GM18505 (cell line): ENCODE data around the gene ZMYND8.
A peak's percentile ranks its signal among the peaks of the same experiment; 100 is the strongest.

Experiments
- ATAC-seq: cut with Tn5 transposase; IDR thresholded peaks from one replicate; pipeline ENCODE4 v1.9.1; 2021; ENCODE audit not compliant: unreplicated experiment
- POLR2A ChIP-seq: IDR thresholded peaks from 4 replicates; pipeline ENCODE4 v1.6.1; 2011; ENCODE audit warnings: borderline replicate concordance; ENCODE audit not compliant: insufficient read depth, insufficient read length; ENCODE audit errors: extremely low read depth

The ZMYND8 gene

GRCh38 chr20:47362361-47363219 is 6.1 kb upstream of the ZMYND8 start:
- no peak for ATAC-seq

GRCh38 chr20:47361057-47361915 is 4.8 kb upstream of the ZMYND8 start:
- ATAC-seq: no peak
- no peak for TF ChIP-seq POLR2A

More at GRCh38 chr20:47362361-47363219, 6.1 kb upstream of the ZMYND8 start:
- TF ChIP-seq POLR2A: no peak

DNA sequence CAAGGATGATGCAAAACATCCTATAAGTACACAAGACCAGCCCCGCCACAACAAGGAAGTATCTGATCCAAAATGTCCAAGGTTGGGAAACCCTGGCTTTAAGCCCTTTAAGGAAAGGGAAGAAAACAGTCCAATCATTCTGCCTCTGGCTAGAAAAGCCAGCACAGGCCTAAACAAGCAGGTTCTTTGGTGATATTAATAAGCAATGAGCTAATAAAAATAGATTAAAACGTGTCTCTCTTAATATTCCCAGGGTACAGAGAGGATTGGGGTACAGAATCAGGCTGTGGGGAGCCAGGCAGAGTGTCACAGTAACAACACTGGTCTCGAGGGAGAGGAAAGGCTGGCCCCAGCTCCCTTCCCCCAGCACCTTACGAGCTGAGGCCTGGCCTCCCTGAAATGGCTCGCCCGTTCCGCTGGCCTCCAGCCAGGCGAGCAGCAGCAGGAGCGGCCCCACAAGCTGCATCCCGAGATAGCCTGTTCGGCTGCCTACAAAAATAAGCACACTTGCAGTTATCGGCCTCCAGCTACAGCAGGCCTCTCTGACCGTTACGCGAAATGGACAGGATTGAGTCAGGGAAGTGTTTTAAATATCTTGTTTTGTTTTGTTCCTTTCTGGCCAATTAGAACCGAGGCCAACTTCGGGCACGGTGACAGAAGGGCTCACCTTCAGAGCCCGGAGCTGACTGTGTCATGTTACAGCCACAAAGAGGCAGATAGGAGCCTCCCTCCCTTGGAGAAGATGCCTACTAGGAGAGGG is 4.0 kb upstream of the ZMYND8 start:
- ATAC-seq: no peak
- peak; percentile 71 for TF ChIP-seq POLR2A

DNA sequence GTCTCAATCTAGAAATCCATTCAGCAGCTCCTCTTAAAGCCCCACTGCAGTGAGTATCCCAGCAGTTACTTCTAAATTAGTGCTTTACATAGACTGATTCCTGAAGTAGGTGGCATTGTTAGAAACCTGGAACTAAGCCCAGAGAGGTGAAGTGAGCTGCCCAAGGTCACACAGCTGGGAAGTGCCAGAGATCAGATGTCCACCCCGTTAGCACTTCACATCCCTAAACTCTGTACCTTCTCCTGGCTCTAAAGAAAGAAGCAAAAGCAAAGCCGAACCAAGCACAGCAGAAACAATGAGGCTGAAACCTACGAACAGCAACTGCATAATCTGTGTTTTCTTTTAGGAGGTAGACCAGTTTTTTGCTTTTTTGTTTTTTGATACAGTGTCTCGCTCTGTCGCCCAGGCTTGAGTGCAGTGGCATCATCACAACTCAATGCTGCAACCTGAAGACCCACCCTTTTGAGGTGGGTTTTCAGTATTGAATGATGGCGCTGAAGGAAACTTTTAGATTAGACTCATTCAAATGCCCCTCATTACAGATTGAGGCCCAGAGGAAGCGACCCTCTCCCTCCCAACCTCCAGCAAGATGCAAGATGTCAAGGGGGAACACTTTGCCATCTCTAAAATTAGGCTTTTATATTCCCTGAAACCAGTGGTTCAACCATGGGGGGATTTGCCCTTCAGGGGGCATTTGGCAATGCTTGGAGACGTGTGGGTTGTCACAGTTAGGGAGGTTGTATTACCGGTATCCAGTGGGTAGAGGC is 3.2 kb upstream of the ZMYND8 start:
- ATAC-seq: no peak
- TF ChIP-seq POLR2A: no peak

DNA sequence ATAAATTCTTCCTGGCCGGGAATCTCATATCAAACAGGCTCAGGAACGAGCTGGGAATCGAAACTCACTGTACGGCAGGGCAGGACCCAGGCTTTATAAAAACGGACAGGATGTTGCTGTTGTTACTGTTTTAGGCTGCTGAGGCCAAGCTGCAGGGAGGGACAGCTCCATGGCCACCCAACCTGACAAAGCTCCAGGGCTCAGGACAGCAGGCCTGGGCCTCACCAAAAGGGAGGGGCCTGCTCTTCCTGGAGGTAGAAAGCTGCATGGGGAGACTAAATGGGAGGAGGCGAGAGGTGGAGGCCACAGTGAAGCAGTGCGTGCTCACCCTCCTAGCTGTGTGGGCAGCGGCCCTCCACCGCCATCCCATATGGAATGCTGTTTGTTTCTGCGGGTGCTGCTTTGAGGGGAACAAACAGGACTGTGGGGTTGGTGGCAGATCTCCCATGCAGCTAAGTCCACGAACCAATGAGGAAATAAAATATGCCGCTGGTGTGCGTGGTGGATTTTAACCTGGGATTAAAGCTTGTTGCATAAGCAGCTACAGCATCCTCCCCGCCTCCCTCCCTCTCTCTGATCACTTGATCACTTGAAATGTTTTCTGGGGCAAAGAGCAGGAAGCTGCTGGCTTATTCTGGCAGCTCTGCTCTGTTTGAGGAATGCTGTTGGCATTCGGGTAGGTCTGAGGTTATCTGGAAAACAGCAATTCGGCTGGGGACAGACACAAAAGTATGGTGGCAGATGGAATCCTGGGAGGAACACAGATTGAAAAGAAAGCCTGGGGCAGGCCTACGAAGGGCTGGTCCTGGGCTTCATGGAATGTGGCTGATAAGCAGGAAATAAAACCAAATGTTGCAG is 2.4 kb upstream of the ZMYND8 start:
- no peak for TF ChIP-seq POLR2A
- ATAC-seq: no peak

DNA sequence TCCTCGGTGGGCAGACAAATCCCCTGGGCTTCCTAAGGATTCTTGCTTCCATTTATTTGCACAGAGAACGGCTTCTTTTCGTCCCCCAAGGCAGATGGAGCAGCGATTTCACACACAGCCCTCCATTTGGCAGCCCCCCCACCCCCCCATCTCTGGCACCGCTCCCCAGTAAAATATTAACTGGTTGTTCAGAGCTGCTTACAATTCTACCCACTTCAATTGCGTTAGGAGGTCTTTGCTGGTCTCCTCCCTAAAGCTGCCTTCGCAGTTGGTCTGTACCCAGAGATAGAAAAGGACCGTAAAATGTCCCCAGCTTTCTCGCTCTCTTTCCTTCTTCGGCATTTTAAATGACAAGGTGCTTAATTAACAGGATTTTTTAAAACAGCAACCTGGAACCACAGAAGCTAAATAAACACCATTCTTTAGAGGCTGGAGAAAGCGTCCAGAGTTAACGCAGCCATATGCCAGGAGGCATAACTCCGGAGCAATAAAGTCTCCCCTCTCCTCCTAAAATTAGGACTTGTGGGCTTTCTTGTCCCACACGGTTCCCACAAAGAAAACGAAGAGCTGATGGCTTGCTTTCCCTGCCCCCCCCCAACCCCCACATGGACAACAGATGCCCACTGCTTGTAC is 1.7 kb upstream of the ZMYND8 start:
- TF ChIP-seq POLR2A: no peak
- ATAC-seq: no peak

DNA sequence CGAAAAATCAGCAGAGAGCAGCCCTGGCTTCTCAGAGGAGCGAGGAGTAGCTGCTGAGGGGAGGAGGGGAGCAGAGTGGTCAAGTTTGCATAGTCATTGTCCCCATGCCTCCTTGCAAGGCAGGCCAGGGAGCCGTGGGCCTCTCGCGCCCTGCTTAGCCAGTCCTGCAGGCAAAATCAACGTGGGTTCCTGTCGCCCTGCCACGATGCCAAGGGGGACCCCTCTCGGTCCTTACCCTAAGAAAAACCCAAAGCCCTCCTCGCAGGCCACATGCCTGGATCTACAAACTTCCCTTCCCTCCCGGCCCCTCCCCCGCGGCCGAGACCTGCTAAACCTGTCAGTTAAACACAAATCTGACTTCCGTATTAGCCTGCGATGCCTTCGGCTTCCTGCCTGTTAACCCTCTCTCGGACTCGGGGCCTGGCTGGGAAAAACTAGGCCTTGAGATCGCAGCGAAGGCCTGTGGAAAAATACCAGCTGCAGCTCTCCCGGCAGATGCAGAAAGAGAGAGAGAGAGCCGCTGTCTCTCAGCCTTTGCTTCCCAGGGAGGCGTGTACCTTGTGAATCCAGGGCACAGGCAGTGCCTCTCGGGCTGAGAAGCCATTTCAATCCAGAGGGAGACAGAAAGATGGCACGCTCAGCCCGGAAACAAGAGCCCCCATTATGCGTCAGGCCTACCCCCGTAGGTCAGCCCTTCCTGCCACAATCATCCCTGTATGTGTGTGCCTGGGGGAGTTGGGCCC is 968 bp upstream of the ZMYND8 start:
- ATAC-seq: peak; percentile 54
- TF ChIP-seq POLR2A: peak; percentile 81

DNA sequence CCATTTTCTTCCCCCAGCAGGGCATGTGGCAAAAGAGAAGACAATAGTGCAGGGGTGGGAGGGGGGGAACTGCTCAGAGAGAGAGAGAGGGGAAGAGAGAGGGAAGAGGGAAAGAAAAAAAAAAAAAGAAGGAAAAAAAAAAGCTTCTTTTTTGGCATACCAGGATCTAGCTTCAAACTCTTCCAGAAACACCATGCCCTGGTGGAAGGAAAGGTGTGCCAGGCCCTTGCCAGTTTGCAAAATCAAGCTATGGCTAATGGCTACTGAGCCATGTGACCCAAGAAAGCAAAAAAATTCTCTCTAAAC is 326 bp downstream of the ZMYND8 start:
- no peak for TF ChIP-seq POLR2A

GRCh38 chr20:47355489-47356219 is 845 bp downstream of the ZMYND8 start:
- no peak for ATAC-seq
- TF ChIP-seq POLR2A: no peak

More for the DNA sequence above, 326 bp downstream of the ZMYND8 start:
- ATAC-seq: no peak

- ATAC-seq: no peak
- TF ChIP-seq POLR2A: no peak
Observed at GRCh38 chr20:47354714-47355488, 1.6 kb downstream of the ZMYND8 start.

DNA sequence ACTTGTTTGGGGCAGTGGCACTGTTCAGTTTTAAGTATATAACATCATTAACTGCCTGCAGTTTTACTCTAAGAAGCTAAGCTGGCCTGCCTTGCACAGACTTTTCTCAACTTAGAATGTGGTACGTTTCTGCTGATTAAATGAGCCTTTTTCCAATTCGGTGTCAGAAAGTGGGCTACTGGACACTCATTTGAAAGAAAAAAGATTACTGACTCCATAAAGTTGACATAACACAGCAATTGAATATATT is 2.1 kb downstream of the ZMYND8 start:
- ATAC-seq: no peak
- TF ChIP-seq POLR2A: no peak
